Inferior parietal cortex (tissue), 1 donor: Measurements from ENCODE around the gene RDM1.
"Not testable (repeated sequence)": the region's sequence is repeated elsewhere in the genome, so short reads cannot be mapped to it uniquely, and the experiment has no call there.

Experiments used
- DNase-seq: peaks from one replicate; pipeline ENCODE4 v3.0.0-alpha.2; 2016; ENCODE audit errors: extremely low spot score

RDM1 gene

DNA sequence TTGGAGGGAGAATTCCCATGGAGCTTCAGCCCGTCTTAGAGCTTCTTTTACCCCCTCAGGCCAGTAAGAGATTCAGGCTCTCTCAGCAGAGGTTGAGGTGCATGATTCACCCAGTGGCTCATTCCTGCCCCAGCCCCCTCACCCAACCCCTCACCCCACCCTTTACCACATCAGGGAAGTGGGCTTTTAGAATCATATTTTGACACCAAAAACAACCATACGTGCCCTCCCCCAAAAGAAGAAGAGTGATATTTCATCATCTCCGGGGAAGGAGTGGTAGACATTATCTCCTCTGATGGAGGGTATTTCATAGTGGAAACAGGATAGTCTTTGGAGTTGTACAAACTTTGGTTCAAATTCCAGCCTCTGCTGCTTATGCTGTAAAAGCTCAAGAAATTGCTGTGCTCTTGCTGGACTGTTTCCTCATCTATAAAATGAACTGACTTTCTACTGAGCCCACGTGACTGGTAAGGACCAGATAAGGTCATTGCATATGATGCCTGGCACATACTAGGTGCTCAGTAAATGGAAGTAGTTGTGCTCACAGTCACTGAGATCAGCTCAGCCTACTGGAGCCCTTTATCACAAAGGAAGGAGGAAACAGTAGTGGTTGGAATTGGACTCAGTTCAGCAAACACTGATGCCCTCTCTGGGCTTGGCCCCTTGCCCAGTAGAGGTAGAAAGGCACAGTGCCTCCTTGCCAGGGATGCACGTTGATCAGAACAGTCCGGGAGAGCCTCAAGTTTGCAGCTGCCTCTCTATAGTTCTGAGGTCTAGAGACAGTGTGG lies 32.1 kb downstream of the RDM1 start:
- DNase-seq, result no peak

DNA sequence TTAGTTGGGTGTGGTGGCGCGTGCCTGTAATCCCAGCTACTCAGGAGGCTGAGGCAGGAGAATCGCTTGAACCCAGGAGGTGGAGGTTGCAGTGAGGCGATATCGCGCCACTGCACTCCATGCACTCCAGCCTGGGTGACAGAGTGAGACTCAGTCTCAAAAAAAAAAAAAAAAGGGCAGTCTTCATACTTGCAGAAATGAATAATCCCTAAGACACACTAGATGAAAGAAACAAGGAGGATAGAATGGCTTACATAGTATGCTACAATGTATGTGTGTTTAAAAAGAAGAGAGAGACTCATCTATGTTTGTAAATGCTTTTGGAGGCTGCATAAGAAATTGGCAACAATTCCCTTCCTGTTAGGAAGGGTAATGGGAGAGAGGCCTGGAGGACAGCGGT lies 32.8 kb downstream of the RDM1 start:
- not testable (repeated sequence) for DNase-seq

DNA sequence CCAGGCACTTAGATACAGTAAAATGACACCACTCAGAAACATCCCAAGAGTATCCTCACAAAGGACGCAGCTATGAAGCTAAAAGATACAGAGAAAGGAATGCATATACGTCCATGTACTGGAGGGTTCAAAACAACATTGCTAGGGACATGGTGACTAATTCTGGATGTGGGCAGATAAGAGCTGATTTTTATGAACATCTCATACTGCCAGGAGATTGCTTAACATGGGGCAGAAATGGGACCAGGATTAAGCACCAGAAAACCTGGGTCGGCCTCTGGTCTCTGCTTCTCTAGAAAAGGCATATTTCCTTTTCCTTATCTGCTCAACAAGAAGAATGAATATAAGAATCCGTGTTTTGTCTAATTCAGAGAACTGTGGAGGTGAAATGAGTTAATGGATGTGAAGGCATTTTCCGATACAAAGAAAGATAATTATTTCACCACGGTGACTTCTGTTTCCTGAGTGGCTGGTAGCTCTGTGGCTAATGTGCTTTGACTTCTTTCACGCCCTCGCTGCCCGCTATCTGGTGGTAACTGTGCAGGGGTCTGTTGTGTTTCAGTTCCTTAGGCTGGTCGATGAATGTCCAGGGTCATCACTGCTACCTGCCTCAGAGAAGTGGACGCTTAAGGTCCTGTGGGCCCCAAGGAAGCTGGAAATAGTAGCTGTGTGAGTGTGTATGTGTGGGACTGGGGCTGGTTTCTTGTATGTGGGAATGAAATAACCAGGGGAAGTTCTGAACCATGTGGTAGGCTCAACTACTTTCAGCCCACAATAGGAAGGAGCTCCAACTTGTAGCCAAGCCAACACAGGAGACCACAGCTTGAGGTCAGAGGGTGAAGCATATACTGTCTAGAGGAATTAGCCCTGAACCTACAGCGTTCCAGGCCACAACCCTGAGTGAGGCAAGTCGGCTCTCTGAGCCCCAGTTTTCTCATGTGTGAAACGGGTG lies 34.7 kb downstream of the RDM1 start:
- no peak for DNase-seq

- no peak for DNase-seq
Observed at GRCh38 chr17:35894206-35894605, 36.4 kb downstream of the RDM1 start.

DNA sequence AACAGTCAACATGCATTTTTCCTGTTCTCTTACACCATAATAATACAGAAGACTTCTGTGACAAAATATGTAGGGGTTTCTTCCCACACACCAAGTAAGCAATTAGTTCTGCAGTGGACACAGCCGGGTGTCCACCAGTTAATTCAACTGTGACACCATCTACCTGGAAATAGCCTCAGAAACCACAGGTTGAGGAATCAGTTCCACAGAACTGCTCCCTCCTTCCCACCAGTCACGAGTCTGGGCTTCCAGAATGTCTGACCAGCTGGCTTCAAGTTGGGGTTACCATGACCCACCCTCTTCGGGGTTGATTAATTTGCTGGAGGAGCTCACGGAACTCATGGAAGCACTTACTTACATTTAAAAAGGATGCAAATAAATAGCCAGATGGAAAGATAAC lies 36.8 kb downstream of the RDM1 start:
- no peak for DNase-seq

GRCh38 chr17:35892091-35893035 lies 38.2 kb downstream of the RDM1 start:
- DNase-seq, result no peak

- DNase-seq, result no peak
Observed at GRCh38 chr17:35891269-35891668, 39.3 kb downstream of the RDM1 start.

DNA sequence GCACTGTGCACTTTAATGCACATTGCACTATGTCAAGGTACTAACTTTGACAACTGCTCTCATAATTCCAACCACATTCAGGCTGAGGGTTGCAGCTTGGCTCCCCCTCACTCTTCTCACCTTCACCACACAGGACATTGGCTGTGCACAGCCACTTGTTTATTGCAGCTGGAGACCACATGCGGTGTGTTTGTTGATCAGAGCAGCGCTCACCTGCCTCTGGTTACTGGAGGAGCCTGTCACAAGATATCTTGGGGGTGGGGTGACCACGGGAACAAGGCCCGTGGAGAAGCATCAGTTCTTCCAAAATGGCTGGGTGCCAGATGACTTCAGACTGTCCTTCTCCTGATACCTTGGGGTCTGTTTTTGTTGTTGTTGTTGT lies 39.8 kb downstream of the RDM1 start:
- DNase-seq, result no peak

- DNase-seq, result peak; percentile 20
Observed at GRCh38 chr17:35889818-35890773, 40.5 kb downstream of the RDM1 start.

DNA sequence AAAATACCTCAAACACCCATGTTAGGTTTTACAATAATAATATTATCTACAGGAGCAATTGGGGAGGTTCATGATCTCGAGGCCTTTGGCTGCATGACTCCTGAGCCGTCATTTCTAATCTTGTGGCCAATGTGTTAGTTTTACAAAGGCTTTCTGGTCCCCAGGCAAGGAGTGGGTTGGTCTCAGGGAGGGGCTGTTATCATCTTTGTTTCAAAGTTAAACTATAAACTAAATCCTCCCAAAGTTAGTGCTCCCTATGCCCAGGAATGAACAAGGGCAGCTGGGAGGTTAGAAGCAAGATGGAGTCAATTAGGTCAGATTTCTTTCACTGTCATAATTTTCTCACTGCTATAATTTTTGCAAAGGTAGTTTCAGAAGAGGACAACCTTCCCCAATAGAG lies 41.3 kb downstream of the RDM1 start:
- DNase-seq, result no peak

DNA sequence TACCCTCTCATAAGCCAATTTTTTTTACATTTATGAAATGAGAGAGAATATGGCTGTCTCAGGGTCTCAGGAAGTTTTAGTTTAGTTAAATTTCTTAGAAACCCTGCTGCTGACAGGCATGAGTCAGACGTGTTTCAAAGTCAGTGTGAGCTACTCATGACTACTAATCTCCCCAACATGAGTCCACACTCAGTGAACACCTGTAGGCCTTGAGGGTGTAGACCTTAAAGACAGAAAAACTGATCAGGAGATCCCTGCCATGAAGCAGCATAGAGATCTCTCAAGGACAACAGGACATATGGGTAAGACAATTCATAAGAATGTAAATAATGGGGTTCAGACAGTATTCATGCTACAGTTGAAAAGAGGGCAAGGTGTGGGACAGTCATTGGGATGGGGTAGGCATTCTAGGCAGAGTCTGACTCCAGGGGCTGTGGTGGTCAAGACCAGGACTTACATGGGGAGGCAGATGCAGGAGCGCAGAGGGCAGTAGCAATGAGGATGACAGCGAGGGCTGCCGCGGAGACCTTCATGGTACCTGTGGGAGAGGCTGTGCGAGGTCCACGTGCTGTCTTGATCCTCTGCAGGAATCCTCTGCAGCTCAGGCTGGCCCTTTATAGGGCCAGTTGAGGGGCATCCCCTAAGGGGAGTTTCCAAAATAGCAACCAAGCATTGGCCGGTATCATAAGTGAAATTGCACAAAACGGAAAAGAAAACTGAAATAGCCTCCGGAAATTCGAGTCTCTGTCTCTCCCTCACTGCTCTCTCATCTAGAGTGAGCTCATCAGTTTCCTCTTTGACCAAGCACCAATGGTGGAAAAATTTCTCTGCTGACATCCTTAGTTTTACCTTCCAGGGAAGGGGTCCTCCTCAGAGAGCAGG lies 50.6 kb downstream of the RDM1 start, which contains the start of gene CCL5:
TSS of gene CCL5 (minus strand) at position 588 of the 882 bp plus-strand sequence.
- no peak for DNase-seq

DNA sequence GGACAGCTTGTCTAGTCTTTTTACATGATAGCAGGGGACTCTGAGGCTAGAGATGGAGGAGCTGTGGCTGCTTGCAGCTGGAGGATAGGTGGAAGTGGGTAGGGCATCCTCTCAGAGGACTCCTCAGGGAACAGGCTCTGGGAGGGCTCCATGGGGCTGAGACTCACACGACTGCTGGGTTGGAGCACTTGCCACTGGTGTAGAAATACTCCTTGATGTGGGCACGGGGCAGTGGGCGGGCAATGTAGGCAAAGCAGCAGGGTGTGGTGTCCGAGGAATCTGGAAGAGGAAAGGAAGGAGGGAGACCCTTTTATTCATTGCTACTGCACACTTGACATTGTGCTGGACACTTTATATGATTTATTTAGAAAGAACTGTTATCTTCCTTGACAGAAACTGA lies 52.2 kb downstream of the RDM1 start:
- no peak for DNase-seq

GRCh38 chr17:35877345-35878029 lies 53.1 kb downstream of the RDM1 start:
- no peak for DNase-seq

DNA sequence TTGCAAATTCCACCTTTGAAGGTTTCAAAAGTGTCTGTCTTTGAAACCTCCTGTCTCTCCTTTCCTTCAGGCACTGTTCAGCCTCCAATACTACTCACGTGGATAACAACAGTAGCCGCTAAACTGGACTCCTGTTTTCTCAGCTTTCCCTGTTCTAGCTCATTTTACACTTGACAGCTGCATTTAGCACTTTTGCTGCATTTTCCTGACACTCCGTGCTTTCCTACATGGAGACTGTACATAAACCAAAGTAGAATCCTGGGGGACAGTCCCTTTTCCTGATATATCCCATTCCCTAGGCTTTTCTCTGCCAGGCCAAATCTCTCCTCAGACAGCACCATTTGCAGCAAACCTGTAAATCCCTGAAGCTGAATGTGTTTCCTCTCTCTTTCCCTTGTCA lies 54.0 kb downstream of the RDM1 start:
- DNase-seq, result no peak

DNA sequence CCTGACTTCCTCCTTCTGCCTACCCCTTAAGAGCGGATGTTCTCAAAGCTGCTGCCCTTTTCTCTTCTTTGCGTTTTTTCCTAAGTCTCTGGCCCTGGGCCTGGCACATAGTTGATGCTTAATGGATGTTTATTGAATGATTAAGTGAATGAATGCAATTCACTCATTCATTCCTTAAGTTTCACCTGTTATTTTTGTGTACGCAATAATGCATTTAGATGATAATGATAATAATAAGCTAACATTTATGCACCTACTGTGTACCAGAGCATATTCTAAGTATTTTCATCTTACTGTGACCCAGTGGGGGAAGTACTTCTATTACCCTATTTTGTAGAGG lies 54.8 kb downstream of the RDM1 start:
- no peak for DNase-seq

DNA sequence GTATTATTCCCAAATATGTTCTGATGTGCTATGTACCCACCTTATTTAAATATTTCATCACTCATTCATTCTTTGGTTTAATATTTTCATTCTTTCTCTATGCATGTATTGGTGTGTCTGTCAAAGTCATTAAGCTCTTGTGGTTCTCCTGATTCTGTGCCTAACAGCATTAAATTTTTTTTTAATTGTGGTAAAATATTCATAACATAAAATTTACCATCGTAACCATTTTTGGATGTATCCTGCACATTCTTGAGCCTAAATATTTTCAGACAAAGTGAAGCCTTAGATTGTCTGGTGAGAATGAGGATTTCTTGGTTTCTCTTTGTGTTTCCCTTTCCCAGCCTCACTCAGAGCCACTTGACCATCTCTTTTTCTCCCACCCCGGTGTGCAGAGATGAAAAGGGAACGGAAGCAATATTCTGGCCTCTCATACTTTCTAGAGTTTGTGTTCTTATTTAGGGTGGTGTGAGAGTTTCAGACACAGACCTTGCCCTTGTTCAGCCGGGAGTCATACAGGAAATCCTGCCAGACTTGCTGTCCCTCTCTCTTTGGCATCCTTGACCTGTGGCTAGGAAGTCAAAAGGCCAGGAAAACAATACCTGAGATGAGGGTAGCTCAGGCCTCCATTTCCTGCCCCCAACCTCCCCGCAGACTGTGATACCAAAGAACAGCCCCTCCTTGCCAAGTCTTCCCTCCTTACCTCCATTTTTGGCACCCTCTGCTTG lies 55.3 kb downstream of the RDM1 start:
- no peak for DNase-seq

GRCh38 chr17:35872196-35872980 lies 58.2 kb downstream of the RDM1 start:
- no peak for DNase-seq
